GM23338 (cell line): Measurements from ENCODE around the gene AGBL4. TPM values are rescaled to one million over a fixed set of nuclear protein-coding genes. Genes with fewer than 3 reads are reported as not detected.

Experiments used
- ATAC-seq: fragments of 200-7000 bp; cut with Tn5 transposase; 3 replicates; pipeline ENCODE4 v1.9.1; 2020
- DNase-seq: peaks from one replicate; pipeline ENCODE4 v3.0.0-alpha.2; 2015; ENCODE audit warnings: low spot score
- H2AFZ ChIP-seq: fragments of 200-600 bp; sonication (generic); 2 replicates; pipeline ENCODE4 v1.8.0; 2016; ENCODE audit warnings: antibody characterized with exemption, mild to moderate bottlenecking, moderate library complexity
- H3F3A ChIP-seq: fragments of 200-600 bp; sonication (generic); replicated peaks from 2 replicates; pipeline ENCODE4 v1.8.0; 2017; ENCODE audit warnings: antibody characterized with exemption, mixed run types, low read depth
- H3K27ac ChIP-seq: fragments of 200-600 bp; sonication (generic); 2 replicates; pipeline ENCODE4 v1.6.1; 2016; ENCODE audit warnings: low read depth
- H3K27me3 ChIP-seq: fragments of 200-600 bp; sonication (generic); 2 replicates; pipeline ENCODE4 v1.8.0; 2016; ENCODE audit warnings: mild to moderate bottlenecking, mixed run types, moderate library complexity; ENCODE audit not compliant: insufficient read depth
- H3K36me3 ChIP-seq: fragments of 200-600 bp; sonication (generic); 2 replicates; pipeline ENCODE4 v1.8.0; 2016; ENCODE audit warnings: mild to moderate bottlenecking; ENCODE audit not compliant: insufficient read depth
- H3K4me1 ChIP-seq: fragments of 200-600 bp; sonication (generic); 2 replicates; pipeline ENCODE4 v1.8.0; 2016; ENCODE audit warnings: mild to moderate bottlenecking, moderate library complexity; ENCODE audit not compliant: insufficient read depth
- H3K4me2 ChIP-seq: fragments of 200-600 bp; sonication (generic); 2 replicates; pipeline ENCODE4 v1.7.1; 2017; ENCODE audit warnings: mixed run types
- H3K4me3 ChIP-seq: fragments of 200-600 bp; sonication (generic); 2 replicates; pipeline ENCODE4 v1.6.1; 2016; ENCODE audit warnings: mixed run types
- H3K79me2 ChIP-seq: fragments of 200-600 bp; sonication (generic); replicated peaks from 2 replicates; pipeline ENCODE4 v1.8.0; 2017; ENCODE audit warnings: mild to moderate bottlenecking; ENCODE audit not compliant: insufficient read depth
- H3K9me2 ChIP-seq: fragments of 200-600 bp; sonication (generic); 2 replicates; pipeline ENCODE4 v1.8.0; 2017; ENCODE audit not compliant: insufficient read depth
- H4K20me1 ChIP-seq: fragments of 200-600 bp; sonication (generic); replicated peaks from 2 replicates; pipeline ENCODE4 v1.8.0; 2017; ENCODE audit warnings: mild to moderate bottlenecking; ENCODE audit not compliant: insufficient read depth
- H3K27ac Mint-ChIP-seq: 2 replicates; pipeline ENCODE4 v1.8.0; 2020; ENCODE audit warnings: inconsistent platforms, mild to moderate bottlenecking, moderate library complexity, mixed read lengths
- H3K27me3 Mint-ChIP-seq: 3 replicates; pipeline ENCODE4 v1.8.0; 2022; ENCODE audit warnings: low read depth, mild to moderate bottlenecking, moderate library complexity, mixed read lengths, inconsistent platforms; ENCODE audit not compliant: insufficient read depth, poor library complexity
- H3K36me3 Mint-ChIP-seq: 3 replicates; pipeline ENCODE4 v1.8.0; 2021; ENCODE audit warnings: low read depth, mild to moderate bottlenecking, inconsistent platforms, moderate library complexity, mixed read lengths
- H3K4me1 Mint-ChIP-seq: 3 replicates; pipeline ENCODE4 v1.8.0; 2020; ENCODE audit warnings: mild to moderate bottlenecking, inconsistent platforms, mixed read lengths
- H3K4me3 Mint-ChIP-seq: 3 replicates; pipeline ENCODE4 v1.8.0; 2021; ENCODE audit warnings: moderate library complexity, mild to moderate bottlenecking, inconsistent platforms, mixed read lengths
- H3K9me3 Mint-ChIP-seq: 3 replicates; pipeline ENCODE4 v1.8.0; 2020; ENCODE audit warnings: moderate library complexity, mild to moderate bottlenecking, inconsistent platforms, mixed read lengths
- ETS1 ChIP-seq: IDR thresholded peaks from 2 replicates; pipeline ENCODE4 v1.6.1; 2016; ENCODE audit warnings: antibody characterized with exemption
- EZH2phosphoT487 ChIP-seq: fragments of 200-600 bp; sonication (generic); IDR thresholded peaks from one replicate; pipeline ENCODE4 v1.8.1; 2018; ENCODE audit warnings: antibody characterized with exemption; ENCODE audit not compliant: unreplicated experiment
- JUNB ChIP-seq: IDR thresholded peaks from one replicate; pipeline ENCODE4 v1.6.1; 2016; ENCODE audit warnings: antibody characterized with exemption; ENCODE audit not compliant: unreplicated experiment
- POLR2AphosphoS5 ChIP-seq: IDR thresholded peaks from 2 replicates; pipeline ENCODE4 v1.6.1; 2016; ENCODE audit warnings: antibody characterized with exemption, low read depth
- REST ChIP-seq: IDR thresholded peaks from one replicate; pipeline ENCODE4 v1.6.1; 2018; ENCODE audit warnings: antibody characterized with exemption; ENCODE audit not compliant: unreplicated experiment
- STAT1 ChIP-seq: IDR thresholded peaks from one replicate; pipeline ENCODE4 v1.6.1; 2016; ENCODE audit warnings: antibody characterized with exemption; ENCODE audit not compliant: unreplicated experiment
- ZNF114 ChIP-seq: fragments of 250-450 bp; sonication (Bioruptor Pico); IDR thresholded peaks from 2 replicates; pipeline ENCODE4 v1.5.0; 2020; ENCODE audit warnings: mild to moderate bottlenecking, moderate library complexity
- ZNF331 ChIP-seq: fragments of 250-450 bp; sonication (Bioruptor Pico); IDR thresholded peaks from 2 replicates; pipeline ENCODE4 v1.5.0; 2020; ENCODE audit warnings: low read depth, mild to moderate bottlenecking, moderate library complexity
- polyA plus RNA-seq: library from polyadenylated mRNA; unstranded; fragments of >200 nt; fragmentation: Nextera tagmentation; extraction: Ambion mirVana; gene quantifications from 2 replicates; pipeline ENCODE4 v1.2.1, GENCODE V29; 2016
- total RNA-seq: library from RNA; depleted of rRNA; stranded (reverse); fragments of >200 nt; shearing (Covaris generic); gene quantifications from 2 replicates; pipeline ENCODE4 v1.2.3, GENCODE V29; 2014
- TF ChIP-seq, protein P1 (sequence below), 2 experiments: fragments of 200-600 bp in 1 of 2; sonication (generic) in 1 of 2; conservative IDR thresholded peaks; 2 replicates each; pipeline versions ENCODE4 v1.5.1 to v1.6.1; 2016 to 2017; ENCODE audit warnings: antibody characterized with exemption in 2 of 2, low read depth in 2 of 2, mild to moderate bottlenecking in 2 of 2, moderate library complexity in 1 of 2

The AGBL4 gene
- total and polyA plus RNA-seq, 2 experiments from 2014 or later: 0.91 to 1.5 TPM

DNA sequence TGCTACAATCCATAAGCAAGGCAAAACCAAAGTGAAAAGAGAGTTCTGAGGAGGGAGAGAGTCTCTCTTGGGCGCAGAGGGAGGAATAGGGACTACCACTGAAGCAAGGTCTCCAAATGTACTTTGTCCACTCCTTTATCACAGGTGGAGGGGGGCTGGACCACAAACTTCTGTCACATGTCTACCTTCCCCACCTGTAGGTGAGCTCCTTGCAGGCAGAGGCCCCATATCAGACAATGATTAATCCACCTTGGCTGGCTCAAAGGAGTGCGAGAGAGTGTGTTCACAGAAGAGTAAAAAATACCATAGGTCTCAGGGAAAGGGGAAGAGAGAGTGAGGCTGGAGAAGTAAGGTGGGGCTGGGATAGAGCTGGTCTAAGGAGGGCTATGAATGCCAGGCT, 1251.5 kb downstream of the AGBL4 start:
- Histone ChIP-seq H3F3A (0 out of 2 replicates have a peak, but pooled peaks cover 2% of the 10 kb centered on the region), H3K36me3 (no peaks in the 10 kb centered on the region), H3K27ac (no peak overlapping the region), H3K4me2 (no peak overlapping the region), H2AFZ (no peak overlapping the region), H4K20me1 (no peaks in the 10 kb centered on the region; the same call in 1 of the 2 replicates), H3K27me3 (peaks cover 3% of the 10 kb centered on the region; the same call in 1 of the 2 replicates), H3K4me1 (peaks cover 7% of the 10 kb centered on the region; the same call in 1 of the 2 replicates), H3K79me2 (peaks cover 4% of the 10 kb centered on the region; the same call in 1 of the 2 replicates), H3K9me2 (no peaks in the 10 kb centered on the region), H3K4me3 (no peak overlapping the region)
- Mint-ChIP-seq H3K27me3 (peaks cover 11% of the 10 kb centered on the region), H3K4me3 (no peak overlapping the region), H3K4me1 (peaks cover 4% of the 10 kb centered on the region; the same call in 2 of the 3 replicates), H3K9me3 (no peaks in the 10 kb centered on the region), H3K27ac (no peak overlapping the region; the same call in 1 of the 2 replicates), H3K36me3 (peaks cover 3% of the 10 kb centered on the region; the same call in 1 of the 3 replicates)
- no peak for DNase-seq
- no peak for ATAC-seq
- TF ChIP-seq EZH2phosphoT487: no peak
- no peak for TF ChIP-seq ETS1
- TF ChIP-seq ZNF331 (CRISPR knock-in tag): no peak
- TF ChIP-seq JUNB: no peak
- TF ChIP-seq ZNF114 (CRISPR knock-in tag): no peak
- TF ChIP-seq, protein P1, sequence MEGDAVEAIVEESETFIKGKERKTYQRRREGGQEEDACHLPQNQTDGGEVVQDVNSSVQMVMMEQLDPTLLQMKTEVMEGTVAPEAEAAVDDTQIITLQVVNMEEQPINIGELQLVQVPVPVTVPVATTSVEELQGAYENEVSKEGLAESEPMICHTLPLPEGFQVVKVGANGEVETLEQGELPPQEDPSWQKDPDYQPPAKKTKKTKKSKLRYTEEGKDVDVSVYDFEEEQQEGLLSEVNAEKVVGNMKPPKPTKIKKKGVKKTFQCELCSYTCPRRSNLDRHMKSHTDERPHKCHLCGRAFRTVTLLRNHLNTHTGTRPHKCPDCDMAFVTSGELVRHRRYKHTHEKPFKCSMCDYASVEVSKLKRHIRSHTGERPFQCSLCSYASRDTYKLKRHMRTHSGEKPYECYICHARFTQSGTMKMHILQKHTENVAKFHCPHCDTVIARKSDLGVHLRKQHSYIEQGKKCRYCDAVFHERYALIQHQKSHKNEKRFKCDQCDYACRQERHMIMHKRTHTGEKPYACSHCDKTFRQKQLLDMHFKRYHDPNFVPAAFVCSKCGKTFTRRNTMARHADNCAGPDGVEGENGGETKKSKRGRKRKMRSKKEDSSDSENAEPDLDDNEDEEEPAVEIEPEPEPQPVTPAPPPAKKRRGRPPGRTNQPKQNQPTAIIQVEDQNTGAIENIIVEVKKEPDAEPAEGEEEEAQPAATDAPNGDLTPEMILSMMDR (conservative IDR thresholded peaks at IDR 0.05; ENCODE audit: low read depth in 2 of 2): no peak
- TF ChIP-seq REST: no peak

DNA sequence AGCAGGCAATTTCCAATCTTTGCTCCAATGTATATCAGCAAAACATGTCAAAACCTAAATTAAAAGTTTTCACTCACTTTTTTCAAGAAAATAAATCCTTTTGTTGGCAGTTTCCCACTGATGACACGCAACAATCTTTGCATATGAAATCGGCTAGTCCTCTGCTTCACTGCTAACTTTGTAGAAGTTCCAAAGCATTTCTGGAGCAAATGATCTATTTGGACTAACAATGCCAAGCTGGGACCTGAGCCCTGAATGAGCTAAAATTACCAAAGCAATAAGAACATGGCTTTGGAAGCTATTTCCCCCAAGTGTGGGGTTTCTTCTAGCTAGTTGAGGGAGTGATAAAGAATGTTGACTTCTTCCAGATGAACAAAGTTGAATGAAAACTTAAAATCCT, 1252.2 kb downstream of the AGBL4 start:
- peaks cover 3% of the 10 kb centered on the region; the same call in 1 of the 3 replicates for H3K36me3 Mint-ChIP-seq
- H3K9me2 ChIP-seq: no peaks in the 10 kb centered on the region
- no peak overlapping the region for H2AFZ ChIP-seq
- H3K27ac Mint-ChIP-seq: no peak overlapping the region
- H3K4me2 ChIP-seq: no peak overlapping the region
- ATAC-seq: no peak
- DNase-seq: no peak
- H3K27me3 ChIP-seq: peaks cover 3% of the 10 kb centered on the region; the same call in 1 of the 2 replicates
- H3K4me3 ChIP-seq: no peak overlapping the region
- no peaks in the 10 kb centered on the region for H3K36me3 ChIP-seq
- no peaks in the 10 kb centered on the region; the same call in 1 of the 2 replicates for H4K20me1 ChIP-seq
- H3K4me3 Mint-ChIP-seq: no peak overlapping the region
- H3K9me3 Mint-ChIP-seq: no peaks in the 10 kb centered on the region
- H3F3A ChIP-seq: 0 out of 2 replicates have a peak, but pooled peaks cover 2% of the 10 kb centered on the region
- H3K27me3 Mint-ChIP-seq: peaks cover 8% of the 10 kb centered on the region
- peaks cover 7% of the 10 kb centered on the region; the same call in 1 of the 2 replicates for H3K4me1 ChIP-seq
- H3K79me2 ChIP-seq: peaks cover 4% of the 10 kb centered on the region; the same call in 1 of the 2 replicates
- H3K4me1 Mint-ChIP-seq: peaks cover 4% of the 10 kb centered on the region; the same call in 2 of the 3 replicates
- H3K27ac ChIP-seq: no peak overlapping the region
- TF ChIP-seq REST: no peak
- no peak for TF ChIP-seq ETS1
- TF ChIP-seq ZNF331 (CRISPR knock-in tag): no peak
- TF ChIP-seq STAT1: no peak
- no peak for TF ChIP-seq ZNF114 (CRISPR knock-in tag)
- TF ChIP-seq POLR2AphosphoS5: no peak
- TF ChIP-seq, protein P1 (conservative IDR thresholded peaks at IDR 0.05; ENCODE audit: low read depth in 2 of 2): no peak
